Peyer's patch (tissue), 4 donors: ENCODE measurements around the gene LHFPL2. TPM values are rescaled to one million over a fixed set of nuclear protein-coding genes. Genes with fewer than 3 reads are reported as not detected.
"Not testable (repeated sequence)": the region's sequence is repeated elsewhere in the genome, so short reads cannot be mapped to it uniquely, and the experiment has no call there.

Experiments used
- DNase-seq, 3 donors: peaks; one replicate each; pipeline ENCODE4 v3.0.0-alpha.2; 2017 to 2019
- H3K27ac ChIP-seq, 4 donors: fragments of 200-600 bp; sonication (generic); one replicate each; pipeline ENCODE4 v1.5.1; 2016 to 2019
- H3K27me3 ChIP-seq, 2 donors: fragments of 200-600 bp; sonication (generic); one replicate each; pipeline ENCODE4 v1.5.1; 2019
- H3K36me3 ChIP-seq, 3 donors: fragments of 200-600 bp; sonication (generic); one replicate each; pipeline ENCODE4 v1.5.1; 2016 to 2019
- H3K4me1 ChIP-seq, 4 donors: fragments of 200-600 bp; sonication (generic); one replicate each; pipeline ENCODE4 v1.5.1; 2016 to 2019
- H3K4me3 ChIP-seq, 4 donors: fragments of 200-600 bp; sonication (generic); 1 replicate in 3 of 4; 2 replicates in 1 of 4; pipeline ENCODE4 v1.5.1; 2016 to 2019; ENCODE audit warnings: mild to moderate bottlenecking in 1 of 4
- H3K9me3 ChIP-seq, 4 donors: fragments of 200-600 bp; sonication (generic); one replicate each; pipeline ENCODE4 v1.5.1; 2016 to 2019; ENCODE audit warnings: mild to moderate bottlenecking in 1 of 4
- POLR2A ChIP-seq, 2 donors: fragments of 450-650 bp; IDR thresholded peaks; one replicate each; pipeline ENCODE4 v1.5.1; 2017; ENCODE audit warnings: antibody characterized with exemption in 2 of 2, mild to moderate bottlenecking in 2 of 2, moderate library complexity in 2 of 2
- total RNA-seq, 4 donors: library from RNA; depleted of rRNA; stranded (reverse); fragments of >200 nt; gene quantifications; one replicate each; pipeline ENCODE4 v1.1.0, GENCODE V29; 2016
- TF ChIP-seq, protein P1 (sequence below), 6 experiments: fragments of 450-650 bp in 4 of 6; fragments of 200-600 bp in 2 of 6; sonication (generic) in 1 of 6; IDR thresholded peaks; one replicate each; pipeline ENCODE4 v1.5.1; 2017 to 2019; ENCODE audit warnings: antibody characterized with exemption in 6 of 6, mild to moderate bottlenecking in 3 of 6, moderate library complexity in 1 of 6

LHFPL2 gene
- total RNA-seq, 4 donors from 2014 or later: 22.3 to 63.4 (median 55.7) TPM

DNA sequence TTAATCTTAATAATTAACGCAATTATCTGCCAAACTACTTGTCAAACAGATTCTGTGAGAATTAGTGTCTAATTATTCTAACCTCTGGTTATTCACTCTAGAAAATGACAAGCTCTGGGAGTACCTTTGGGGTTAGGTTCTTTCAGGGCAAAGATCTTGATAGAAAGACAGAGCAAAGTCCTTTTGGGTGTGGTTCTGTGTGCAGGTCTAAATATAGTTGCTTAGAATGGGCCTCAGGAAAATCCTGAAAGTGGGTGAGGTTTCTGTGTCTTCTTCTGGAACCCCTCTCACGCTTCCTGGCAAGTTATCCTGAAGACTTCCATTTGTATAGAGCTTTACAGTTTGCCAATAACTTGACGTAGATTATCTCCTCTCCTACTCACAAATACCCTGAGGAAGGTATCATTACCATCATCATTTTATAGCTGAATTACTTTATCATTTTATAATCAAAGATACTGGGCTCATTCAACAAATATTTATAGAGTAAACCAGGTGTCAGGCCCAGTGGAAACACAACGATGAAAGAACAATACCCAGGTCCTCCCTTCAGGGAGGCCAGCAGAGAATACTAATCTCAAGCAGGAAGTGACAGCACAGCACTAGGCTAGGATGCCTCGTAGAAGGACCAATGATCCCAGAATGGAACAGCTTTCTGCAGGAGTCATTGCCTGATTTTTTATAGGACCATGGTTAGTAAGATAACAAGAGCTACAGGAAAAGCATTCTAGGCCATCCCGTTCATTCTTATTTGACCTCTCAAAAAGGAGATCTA is 27.6 kb upstream of the LHFPL2 start:
- Histone ChIP-seq H3K4me1 (peaks cover 0 to 26% (median 0%) of the 10 kb centered on the region in 4 donors), H3K27me3 (no peaks in the 10 kb centered on the region), H3K27ac (peak overlapping the region in 3 of 4 donors; percentile 52 to 79 (median 65)), H3K4me3 (no peak overlapping the region), H3K36me3 (no peaks in the 10 kb centered on the region), H3K9me3 (no peaks in the 10 kb centered on the region)
- TF ChIP-seq, protein P1, sequence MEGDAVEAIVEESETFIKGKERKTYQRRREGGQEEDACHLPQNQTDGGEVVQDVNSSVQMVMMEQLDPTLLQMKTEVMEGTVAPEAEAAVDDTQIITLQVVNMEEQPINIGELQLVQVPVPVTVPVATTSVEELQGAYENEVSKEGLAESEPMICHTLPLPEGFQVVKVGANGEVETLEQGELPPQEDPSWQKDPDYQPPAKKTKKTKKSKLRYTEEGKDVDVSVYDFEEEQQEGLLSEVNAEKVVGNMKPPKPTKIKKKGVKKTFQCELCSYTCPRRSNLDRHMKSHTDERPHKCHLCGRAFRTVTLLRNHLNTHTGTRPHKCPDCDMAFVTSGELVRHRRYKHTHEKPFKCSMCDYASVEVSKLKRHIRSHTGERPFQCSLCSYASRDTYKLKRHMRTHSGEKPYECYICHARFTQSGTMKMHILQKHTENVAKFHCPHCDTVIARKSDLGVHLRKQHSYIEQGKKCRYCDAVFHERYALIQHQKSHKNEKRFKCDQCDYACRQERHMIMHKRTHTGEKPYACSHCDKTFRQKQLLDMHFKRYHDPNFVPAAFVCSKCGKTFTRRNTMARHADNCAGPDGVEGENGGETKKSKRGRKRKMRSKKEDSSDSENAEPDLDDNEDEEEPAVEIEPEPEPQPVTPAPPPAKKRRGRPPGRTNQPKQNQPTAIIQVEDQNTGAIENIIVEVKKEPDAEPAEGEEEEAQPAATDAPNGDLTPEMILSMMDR (IDR thresholded peaks at IDR 0.05): no peak
- peak in 1 of 2 donors; percentile 28 for TF ChIP-seq POLR2A (IDR thresholded peaks at IDR 0.05)
- peak in 1 of 3 donors; percentile 66 for DNase-seq

DNA sequence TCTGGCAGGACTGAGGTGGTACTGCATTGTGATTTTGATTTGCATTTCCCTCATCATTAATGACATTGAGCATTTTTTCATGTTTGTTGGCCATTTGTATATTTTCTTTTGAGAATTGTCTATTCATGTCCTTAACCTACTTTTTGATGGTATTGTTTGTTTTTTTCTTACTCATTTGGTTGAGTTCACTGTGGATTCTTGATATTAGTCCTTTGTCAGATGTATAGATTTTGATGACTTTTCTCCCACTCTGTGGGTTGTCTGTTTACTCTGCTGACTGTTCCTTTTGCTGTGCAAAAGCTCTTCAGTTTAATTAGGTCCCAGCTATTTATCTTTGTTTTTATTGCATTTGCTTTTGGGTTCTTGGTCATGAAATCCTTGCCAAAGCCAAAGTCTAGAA is 25.3 kb upstream of the LHFPL2 start:
- H3K27me3 ChIP-seq, H3K27ac ChIP-seq, H3K4me3 ChIP-seq, H3K36me3 ChIP-seq, DNase-seq, H3K9me3 ChIP-seq: not testable (repeated sequence)
- peaks cover 0 to 30% (median 0%) of the 10 kb centered on the region in 4 donors for H3K4me1 ChIP-seq

DNA sequence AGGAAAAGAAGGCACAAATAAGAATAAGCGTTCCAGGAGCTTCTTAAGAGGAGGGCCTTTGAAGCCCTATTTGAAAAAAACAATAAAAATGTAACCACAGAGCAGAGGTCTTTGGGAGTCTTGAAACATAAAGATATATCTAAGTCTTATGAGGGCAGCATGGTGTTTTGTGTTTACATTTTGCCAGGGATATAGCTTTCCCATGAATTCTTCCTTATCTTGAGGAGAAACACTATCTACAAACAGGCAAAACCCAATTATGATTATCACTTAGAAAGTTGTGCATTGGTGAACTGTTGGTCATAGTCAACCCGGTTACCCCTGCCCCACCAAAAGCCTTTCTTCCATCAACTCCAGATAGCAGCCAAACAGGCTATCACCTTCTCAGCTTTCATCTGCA is 23.6 kb upstream of the LHFPL2 start:
- Histone ChIP-seq H3K27me3 (no peaks in the 10 kb centered on the region), H3K36me3 (no peaks in the 10 kb centered on the region), H3K4me3 (no peak overlapping the region), H3K4me1 (peaks cover 0 to 22% (median 0%) of the 10 kb centered on the region in 4 donors), H3K27ac (peak overlapping the region in 2 of 4 donors; percentile 40 to 55), H3K9me3 (no peaks in the 10 kb centered on the region)
- TF ChIP-seq, protein P1 (IDR thresholded peaks at IDR 0.05): no peak
- TF ChIP-seq POLR2A (IDR thresholded peaks at IDR 0.05): no peak
- DNase-seq: no peak

DNA sequence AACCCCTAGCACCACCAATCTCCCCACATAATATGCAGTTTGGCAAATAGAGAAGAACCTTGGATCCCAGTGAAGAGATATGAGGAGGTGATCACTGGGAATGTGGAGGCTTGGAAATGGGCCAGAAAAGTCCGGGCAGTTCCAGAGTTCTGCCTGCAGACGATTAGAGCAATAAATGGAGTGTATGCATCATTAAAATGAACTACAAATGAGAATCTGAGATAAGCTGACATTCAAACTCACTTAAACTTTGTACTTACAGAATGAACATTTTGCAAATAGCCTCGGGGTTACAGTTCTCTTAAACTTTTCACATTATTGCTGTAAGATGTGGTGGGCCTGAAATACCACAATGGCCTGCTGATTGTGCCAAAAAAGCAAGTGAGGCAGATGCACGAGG is 23.0 kb upstream of the LHFPL2 start:
- Histone ChIP-seq H3K27me3 (no peaks in the 10 kb centered on the region), H3K27ac (peak overlapping the region in 2 of 4 donors; percentile 51 to 60), H3K36me3 (no peaks in the 10 kb centered on the region), H3K9me3 (no peaks in the 10 kb centered on the region), H3K4me3 (no peak overlapping the region), H3K4me1 (peaks cover 0 to 16% (median 0%) of the 10 kb centered on the region in 4 donors)
- TF ChIP-seq POLR2A (IDR thresholded peaks at IDR 0.05): no peak
- TF ChIP-seq, protein P1 (IDR thresholded peaks at IDR 0.05): no peak
- peak in 2 of 3 donors; percentile 80 to 86 for DNase-seq

DNA sequence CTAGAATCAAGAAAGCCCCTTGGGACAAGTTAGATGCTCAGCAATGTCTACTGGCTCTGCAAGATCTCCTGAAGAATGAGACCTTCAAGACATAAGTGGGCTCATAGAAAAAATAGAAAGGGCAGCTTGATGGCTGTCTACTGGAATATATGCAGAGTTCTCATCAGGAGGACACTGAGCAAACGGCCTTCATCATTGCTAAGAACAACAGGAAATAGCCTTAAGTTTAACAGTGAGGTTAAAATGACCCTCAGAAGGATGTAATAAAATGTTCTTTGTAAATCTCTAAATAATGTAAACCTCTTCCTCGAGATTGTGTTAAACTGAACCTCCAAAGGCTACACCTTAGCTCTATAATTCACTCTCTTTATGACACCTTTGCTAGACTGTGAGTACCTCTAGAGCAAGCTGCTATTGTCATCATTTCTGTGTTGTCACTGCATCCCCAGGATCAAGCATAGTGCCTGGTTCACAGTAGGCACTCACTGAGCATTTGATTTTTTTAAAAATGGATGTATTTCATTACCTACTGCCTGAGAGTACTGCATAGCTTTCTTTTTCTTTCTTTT is 22.2 kb upstream of the LHFPL2 start:
- no peak overlapping the region for H3K4me3 ChIP-seq
- H3K4me1 ChIP-seq: peaks cover 0 to 14% (median 0%) of the 10 kb centered on the region in 4 donors
- peak overlapping the region in 2 of 4 donors; percentile 45 to 60 for H3K27ac ChIP-seq
- DNase-seq: no peak
- TF ChIP-seq POLR2A (IDR thresholded peaks at IDR 0.05): no peak
- TF ChIP-seq, protein P1 (IDR thresholded peaks at IDR 0.05): no peak
- no peaks in the 10 kb centered on the region for H3K27me3 ChIP-seq
- no peaks in the 10 kb centered on the region for H3K36me3 ChIP-seq
- no peaks in the 10 kb centered on the region for H3K9me3 ChIP-seq

DNA sequence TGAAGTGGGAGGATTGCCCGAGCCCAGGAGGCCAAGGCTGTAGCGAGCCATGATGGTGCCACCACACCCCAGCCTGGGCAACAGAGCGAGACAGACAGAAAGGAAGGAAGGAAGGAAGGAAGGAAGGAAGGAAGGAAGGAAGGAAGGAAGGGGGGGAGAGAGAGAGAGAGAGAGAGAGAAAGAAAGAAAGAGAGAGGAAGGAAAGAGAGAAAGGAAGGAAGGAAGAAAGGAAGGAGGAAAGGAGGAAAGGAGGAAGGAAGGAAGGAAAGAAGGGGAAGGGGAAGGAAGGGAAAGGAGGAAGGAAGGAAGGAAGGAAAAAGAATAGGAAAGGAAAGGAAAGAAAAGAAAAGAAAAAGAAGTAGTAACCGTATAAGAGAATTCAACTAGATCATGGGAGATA is 20.8 kb upstream of the LHFPL2 start:
- peaks cover 0 to 14% (median 0%) of the 10 kb centered on the region in 4 donors for H3K4me1 ChIP-seq
- H3K4me3 ChIP-seq: no peak overlapping the region
- no peak for DNase-seq
- no peaks in the 10 kb centered on the region for H3K27me3 ChIP-seq
- no peaks in the 10 kb centered on the region for H3K9me3 ChIP-seq
- no peak overlapping the region for H3K27ac ChIP-seq
- TF ChIP-seq, protein P1 (IDR thresholded peaks at IDR 0.05): no peak
- no peak for TF ChIP-seq POLR2A (IDR thresholded peaks at IDR 0.05)
- no peaks in the 10 kb centered on the region for H3K36me3 ChIP-seq
